Activated CD4-positive, alpha-beta T cell treated with anti-CD3 and anti-CD28 coated beads, Interleukin-2, Interleukin-6, amounts not matched to agents 100 ng/mL and 50 ng/mL, durations not matched to agents 16 hours and 8 hours (primary cell): ENCODE data around the gene GRIN2D.
"Not testable (repeated sequence)": the region's sequence is repeated elsewhere in the genome, so short reads cannot be mapped to it uniquely, and the experiment has no call there.

Experiments
- DNase-seq: peaks from one replicate; pipeline ENCODE4 v3.0.0-alpha.2; 2020

Gene GRIN2D

GRCh38 chr19:48393559-48394330 lies at the start of gene GRIN2D:
TSS of gene GRIN2D (plus strand) at chr19:48393668. CDS start at chr19:48398393, 4,725 bp downstream.
- DNase-seq, result no peak

GRCh38 chr19:48344892-48345291 lies 48.6 kb upstream of the GRIN2D start:
- no peak for DNase-seq

GRCh38 chr19:48346191-48346590 lies 47.3 kb upstream of the GRIN2D start:
- no peak for DNase-seq

- DNase-seq, result no peak
These were observed 45.4 kb upstream of the GRIN2D start for GRCh38 chr19:48348045-48348444.

GRCh38 chr19:48348737-48349136 lies 44.7 kb upstream of the GRIN2D start:
- DNase-seq, result no peak

GRCh38 chr19:48350856-48351255 lies 42.6 kb upstream of the GRIN2D start:
- no peak for DNase-seq

GRCh38 chr19:48351341-48351752 lies 42.1 kb upstream of the GRIN2D start:
- peak; percentile 89 for DNase-seq

- no peak for DNase-seq
These were observed 39.8 kb upstream of the GRIN2D start for GRCh38 chr19:48353677-48354076.

- no peak for DNase-seq
These were observed 39.0 kb upstream of the GRIN2D start for GRCh38 chr19:48354332-48354992.

- DNase-seq, result no peak
These were observed 38.0 kb upstream of the GRIN2D start for GRCh38 chr19:48355365-48355954.

- no peak for DNase-seq
These were observed 34.3 kb upstream of the GRIN2D start for GRCh38 chr19:48359123-48359522.

- no peak for DNase-seq
These were observed 31.6 kb upstream of the GRIN2D start for GRCh38 chr19:48361912-48362311.

- DNase-seq, result peak; percentile 96
These were observed 30.6 kb upstream of the GRIN2D start for GRCh38 chr19:48362716-48363499.

- DNase-seq, result no peak
These were observed 30.0 kb upstream of the GRIN2D start for GRCh38 chr19:48363500-48363809.

- peak; percentile 100 for DNase-seq
These were observed 29.5 kb upstream of the GRIN2D start, which contains the start of the genes SYNGR4 and TMEM143 for GRCh38 chr19:48363810-48364597. TSS of gene SYNGR4 (plus strand) at chr19:48364367. CDS start at chr19:48365843, 1,476 bp downstream. TSS of gene TMEM143 (minus strand) at chr19:48363940. CDS start at chr19:48363920, 20 bp downstream.

- no peak for DNase-seq
These were observed 28.7 kb upstream of the GRIN2D start for GRCh38 chr19:48364598-48365348.

GRCh38 chr19:48365602-48366001 lies 27.9 kb upstream of the GRIN2D start:
- no peak for DNase-seq

- DNase-seq, result no peak
These were observed 25.6 kb upstream of the GRIN2D start for GRCh38 chr19:48367855-48368254.

- no peak for DNase-seq
These were observed 24.5 kb upstream of the GRIN2D start for GRCh38 chr19:48368936-48369335.

GRCh38 chr19:48370955-48371354 lies 22.5 kb upstream of the GRIN2D start:
- DNase-seq, result no peak

- DNase-seq, result no peak
These were observed 22.1 kb upstream of the GRIN2D start for GRCh38 chr19:48371367-48371766.

- not testable (repeated sequence) for DNase-seq
These were observed 21.7 kb upstream of the GRIN2D start for GRCh38 chr19:48371771-48372170.
